HepG2 (cell line): Measurements from ENCODE around the gene UNC13D. TPM values are rescaled to one million over a fixed set of nuclear protein-coding genes. Genes with fewer than 3 reads are reported as not detected.

ENCODE experiments used
- ATF7-NPFF ChIP-seq: sonication (generic); formaldehyde crosslinking; IDR thresholded peaks from 2 replicates; pipeline ENCODE4 v1.8.1; 2023; ENCODE audit warnings: mild to moderate bottlenecking, low read depth, missing genetic modification reagents, moderate library complexity
- GFI1 ChIP-seq: sonication (generic); formaldehyde crosslinking; IDR thresholded peaks from 2 replicates; pipeline ENCODE4 v1.5.0; 2020; ENCODE audit warnings: missing genetic modification reagents, mild to moderate bottlenecking, borderline replicate concordance
- NFRKB ChIP-seq: fragments of 450-650 bp; IDR thresholded peaks from 2 replicates; pipeline ENCODE4 v1.6.1; 2017
- POLR2A ChIP-seq, 2 experiments: IDR thresholded peaks; 2 replicates each; pipeline ENCODE4 v1.6.1; 2011; ENCODE audit warnings: low read depth in 2 of 2, low read length in 2 of 2, mild to moderate bottlenecking in 1 of 2, moderate library complexity in 1 of 2; ENCODE audit not compliant: insufficient read depth in 1 of 2
- SMAD1 ChIP-seq: sonication (generic); formaldehyde crosslinking; IDR thresholded peaks from 2 replicates; pipeline ENCODE4 v1.4.0; 2020; ENCODE audit warnings: missing genetic modification reagents, low read depth, mild to moderate bottlenecking, borderline replicate concordance
- SP140L ChIP-seq: sonication (generic); formaldehyde crosslinking; IDR thresholded peaks from 2 replicates; pipeline ENCODE4 v1.4.0; 2020; ENCODE audit warnings: missing genetic modification reagents, borderline replicate concordance
- ZBTB42 ChIP-seq: sonication (generic); formaldehyde crosslinking; IDR thresholded peaks from 2 replicates; pipeline ENCODE4 v1.5.0; 2020; ENCODE audit warnings: mild to moderate bottlenecking, missing genetic modification reagents
- ZKSCAN1 ChIP-seq: fragments of 150-350 bp; IDR thresholded peaks from 2 replicates; pipeline ENCODE4 v1.6.1; 2014; ENCODE audit warnings: low read length
- ZNF230 ChIP-seq: sonication (generic); formaldehyde crosslinking; IDR thresholded peaks from 2 replicates; pipeline ENCODE4 v1.4.0; 2020; ENCODE audit warnings: mild to moderate bottlenecking, missing genetic modification reagents
- ZNF251 ChIP-seq: sonication (generic); formaldehyde crosslinking; IDR thresholded peaks from 2 replicates; pipeline ENCODE4 v1.9.0; 2021; ENCODE audit warnings: mild to moderate bottlenecking, missing genetic modification reagents
- ZNF281 ChIP-seq: sonication (generic); formaldehyde crosslinking; IDR thresholded peaks from 2 replicates; pipeline ENCODE4 v1.4.0; 2020; ENCODE audit warnings: missing genetic modification reagents, borderline replicate concordance
- ZNF407 ChIP-seq: sonication (generic); formaldehyde crosslinking; IDR thresholded peaks from one replicate; pipeline ENCODE4 v1.5.1; 2020; ENCODE audit warnings: mild to moderate bottlenecking, missing genetic modification reagents; ENCODE audit errors: not compliant biosample characterization
- ZNF772 ChIP-seq: sonication (generic); formaldehyde crosslinking; IDR thresholded peaks from 2 replicates; pipeline ENCODE4 v1.5.0; 2020; ENCODE audit warnings: mild to moderate bottlenecking, missing genetic modification reagents
- ZNF780A ChIP-seq: sonication (generic); formaldehyde crosslinking; IDR thresholded peaks from 2 replicates; pipeline ENCODE4 v1.8.0; 2022; ENCODE audit warnings: mild to moderate bottlenecking, missing genetic modification reagents, moderate library complexity
- ZUFSP ChIP-seq: sonication (generic); formaldehyde crosslinking; IDR thresholded peaks from 2 replicates; pipeline ENCODE4 v1.9.0; 2021; ENCODE audit warnings: missing genetic modification reagents, mild to moderate bottlenecking, borderline replicate concordance
- polyA plus RNA-seq, 8 experiments: library from polyadenylated mRNA; depleted of rRNA in 3 of 8; stranded (reverse) in 7 of 8; unstranded in 1 of 8; fragments of >200 nt; fragmentation: Illumina TruSeq in 4 of 8; extraction: Trizol in 4 of 8; gene quantifications; 2 replicates each; pipeline versions ENCODE4 v1.2.1 to v1.2.3, GENCODE V29; 2011 to 2016; ENCODE audit warnings: low read depth in 4 of 8, missing spikeins in 1 of 8, mixed read lengths in 1 of 8; ENCODE audit not compliant: insufficient read depth in 1 of 8
- total RNA-seq, 5 experiments: library from RNA; depleted of rRNA; stranded (reverse); fragments of >200 nt; fragmentation: Illumina TruSeq; extraction: Trizol; gene quantifications; 2 replicates each; pipeline ENCODE4 v1.2.3, GENCODE V29; 2016; ENCODE audit warnings: low read depth in 1 of 5

The UNC13D gene
- total and polyA plus RNA-seq, 2 of the 13 experiments (the other 11 are each of a cell fraction or from before 2014, with no cell fraction given), result 29.7 to 42.7 TPM

GRCh38 chr17:75878174-75878998 lies 34.2 kb upstream of the UNC13D start, which contains the start of gene TRIM47 (continued):
- peak; percentile 48; the same call in 1 of the 2 replicates for TF ChIP-seq ATF7-NPFF
- TF ChIP-seq ZUFSP (CRISPR knock-in tag), result no peak
- peak; percentile 74; the same call in 1 of the 2 replicates for TF ChIP-seq ZNF772 (CRISPR knock-in tag)
- no peak; the same call in 1 of the 2 replicates for TF ChIP-seq SP140L (CRISPR knock-in tag)
- 0 out of 2 replicates have a peak, but pooled peaks have one; percentile 41 for TF ChIP-seq ZBTB42
- TF ChIP-seq ZNF230 (CRISPR knock-in tag), result peak; percentile 84; the same call in 1 of the 2 replicates
- TF ChIP-seq ZKSCAN1, result no peak
- peak; percentile 27; the same call in 1 of the 2 replicates for TF ChIP-seq SMAD1 (CRISPR knock-in tag)
- TF ChIP-seq NFRKB, result no peak
- TF ChIP-seq ZNF251 (CRISPR knock-in tag), result no peak; the same call in 1 of the 2 replicates
- no peak for TF ChIP-seq ZNF780A (CRISPR knock-in tag)
- peak in 1 of 2 experiments; percentile 86; a peak in 2 of 4 replicates for TF ChIP-seq POLR2A (IDR thresholded peaks at IDR 0.05; ENCODE audit: insufficient read depth in 1 of 2, low read depth in 2 of 2, low read length in 2 of 2)
- TF ChIP-seq ZNF281 (CRISPR knock-in tag), result peak; percentile 53
- peak; percentile 76; the same call in 1 of the 2 replicates for TF ChIP-seq GFI1 (CRISPR knock-in tag)
- no peak for TF ChIP-seq ZNF407 (CRISPR knock-in tag)
